ENCODE results near the gene TAF8.

DNA sequence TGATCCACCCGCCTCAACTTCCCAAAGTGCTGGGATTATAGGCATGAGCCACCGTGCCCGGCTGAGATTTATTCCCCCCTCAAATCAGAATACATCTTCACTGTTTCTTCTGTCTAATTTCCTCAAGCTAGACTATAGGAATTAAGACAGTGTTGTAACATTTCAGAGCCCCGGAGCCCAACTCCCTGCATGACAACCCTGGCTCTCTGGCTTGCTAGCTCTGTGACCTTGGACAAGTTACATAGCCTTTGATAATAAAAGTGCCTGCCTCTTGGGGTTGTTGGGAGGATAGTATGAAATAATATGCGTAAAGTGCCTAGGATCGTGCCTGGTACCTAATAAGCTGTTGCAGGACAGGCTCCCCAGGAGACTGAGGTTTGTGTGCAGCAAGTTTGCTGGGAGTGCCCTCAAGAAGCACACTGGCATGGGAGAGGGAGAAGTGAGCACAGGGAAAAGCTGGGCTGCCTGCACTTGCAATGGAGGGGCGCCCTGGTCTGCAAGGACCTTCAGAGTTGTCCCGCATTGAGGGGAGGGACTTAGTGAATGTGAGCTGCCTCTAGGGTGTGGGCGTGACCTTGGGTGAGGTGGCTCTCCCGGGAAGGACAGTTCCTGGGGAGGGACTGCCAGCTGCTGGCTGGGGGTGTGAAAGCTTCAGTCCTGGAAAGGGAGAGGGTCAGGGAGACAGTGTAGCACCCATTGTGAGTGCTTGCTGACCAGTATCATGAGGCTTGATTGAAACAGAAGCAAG is 43.4 kb downstream of the TAF8 start:
- TF ChIP-seq GABPA (IDR thresholded peaks at IDR 0.05; ENCODE audit: low read depth) (no peak), TCF12 (IDR thresholded peaks at IDR 0.05) (no peak), POLR2AphosphoS5 (IDR thresholded peaks at IDR 0.05; ENCODE audit: low read depth, low read length) (no peak), EP300 (IDR thresholded peaks at IDR 0.05; ENCODE audit: borderline replicate concordance in 1 of 2, low read depth in 1 of 2, low read length in 1 of 2) (no peak)
- TF ChIP-seq, protein P1, sequence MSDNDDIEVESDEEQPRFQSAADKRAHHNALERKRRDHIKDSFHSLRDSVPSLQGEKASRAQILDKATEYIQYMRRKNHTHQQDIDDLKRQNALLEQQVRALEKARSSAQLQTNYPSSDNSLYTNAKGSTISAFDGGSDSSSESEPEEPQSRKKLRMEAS (IDR thresholded peaks at IDR 0.05; ENCODE audit: low read depth) = no peak
- TF ChIP-seq, protein P2, sequence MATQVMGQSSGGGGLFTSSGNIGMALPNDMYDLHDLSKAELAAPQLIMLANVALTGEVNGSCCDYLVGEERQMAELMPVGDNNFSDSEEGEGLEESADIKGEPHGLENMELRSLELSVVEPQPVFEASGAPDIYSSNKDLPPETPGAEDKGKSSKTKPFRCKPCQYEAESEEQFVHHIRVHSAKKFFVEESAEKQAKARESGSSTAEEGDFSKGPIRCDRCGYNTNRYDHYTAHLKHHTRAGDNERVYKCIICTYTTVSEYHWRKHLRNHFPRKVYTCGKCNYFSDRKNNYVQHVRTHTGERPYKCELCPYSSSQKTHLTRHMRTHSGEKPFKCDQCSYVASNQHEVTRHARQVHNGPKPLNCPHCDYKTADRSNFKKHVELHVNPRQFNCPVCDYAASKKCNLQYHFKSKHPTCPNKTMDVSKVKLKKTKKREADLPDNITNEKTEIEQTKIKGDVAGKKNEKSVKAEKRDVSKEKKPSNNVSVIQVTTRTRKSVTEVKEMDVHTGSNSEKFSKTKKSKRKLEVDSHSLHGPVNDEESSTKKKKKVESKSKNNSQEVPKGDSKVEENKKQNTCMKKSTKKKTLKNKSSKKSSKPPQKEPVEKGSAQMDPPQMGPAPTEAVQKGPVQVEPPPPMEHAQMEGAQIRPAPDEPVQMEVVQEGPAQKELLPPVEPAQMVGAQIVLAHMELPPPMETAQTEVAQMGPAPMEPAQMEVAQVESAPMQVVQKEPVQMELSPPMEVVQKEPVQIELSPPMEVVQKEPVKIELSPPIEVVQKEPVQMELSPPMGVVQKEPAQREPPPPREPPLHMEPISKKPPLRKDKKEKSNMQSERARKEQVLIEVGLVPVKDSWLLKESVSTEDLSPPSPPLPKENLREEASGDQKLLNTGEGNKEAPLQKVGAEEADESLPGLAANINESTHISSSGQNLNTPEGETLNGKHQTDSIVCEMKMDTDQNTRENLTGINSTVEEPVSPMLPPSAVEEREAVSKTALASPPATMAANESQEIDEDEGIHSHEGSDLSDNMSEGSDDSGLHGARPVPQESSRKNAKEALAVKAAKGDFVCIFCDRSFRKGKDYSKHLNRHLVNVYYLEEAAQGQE (IDR thresholded peaks at IDR 0.05; ENCODE audit: low read depth, low read length) = no peak
- TF ChIP-seq, protein P3, sequence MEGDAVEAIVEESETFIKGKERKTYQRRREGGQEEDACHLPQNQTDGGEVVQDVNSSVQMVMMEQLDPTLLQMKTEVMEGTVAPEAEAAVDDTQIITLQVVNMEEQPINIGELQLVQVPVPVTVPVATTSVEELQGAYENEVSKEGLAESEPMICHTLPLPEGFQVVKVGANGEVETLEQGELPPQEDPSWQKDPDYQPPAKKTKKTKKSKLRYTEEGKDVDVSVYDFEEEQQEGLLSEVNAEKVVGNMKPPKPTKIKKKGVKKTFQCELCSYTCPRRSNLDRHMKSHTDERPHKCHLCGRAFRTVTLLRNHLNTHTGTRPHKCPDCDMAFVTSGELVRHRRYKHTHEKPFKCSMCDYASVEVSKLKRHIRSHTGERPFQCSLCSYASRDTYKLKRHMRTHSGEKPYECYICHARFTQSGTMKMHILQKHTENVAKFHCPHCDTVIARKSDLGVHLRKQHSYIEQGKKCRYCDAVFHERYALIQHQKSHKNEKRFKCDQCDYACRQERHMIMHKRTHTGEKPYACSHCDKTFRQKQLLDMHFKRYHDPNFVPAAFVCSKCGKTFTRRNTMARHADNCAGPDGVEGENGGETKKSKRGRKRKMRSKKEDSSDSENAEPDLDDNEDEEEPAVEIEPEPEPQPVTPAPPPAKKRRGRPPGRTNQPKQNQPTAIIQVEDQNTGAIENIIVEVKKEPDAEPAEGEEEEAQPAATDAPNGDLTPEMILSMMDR (IDR thresholded peaks at IDR 0.05) = no peak

Data from SK-N-SH (cell line).